Sigmoid colon (tissue), 4 donors: ENCODE results near the gene ZNF219.
A peak's percentile ranks its signal among the peaks of the same experiment; 100 is the strongest.

ENCODE experiments used
- EP300 ChIP-seq, 4 donors: sonication (generic); formaldehyde crosslinking; IDR thresholded peaks; one replicate each; pipeline ENCODE4 v1.6.1; 2017; ENCODE audit warnings: antibody characterized with exemption in 4 of 4
- POLR2A ChIP-seq, 2 donors: fragments of 450-650 bp; IDR thresholded peaks; one replicate each; pipeline ENCODE4 v1.6.1; 2016; ENCODE audit warnings: antibody characterized with exemption in 2 of 2, mild to moderate bottlenecking in 2 of 2, moderate library complexity in 2 of 2
- POLR2AphosphoS5 ChIP-seq, 4 donors: sonication (generic); formaldehyde crosslinking; IDR thresholded peaks; one replicate each; pipeline ENCODE4 v1.6.1; 2017; ENCODE audit warnings: antibody characterized with exemption in 4 of 4
- TF ChIP-seq, protein P1 (sequence below), 4 experiments: fragments of 450-650 bp in 3 of 4; fragments of 200-600 bp in 1 of 4; IDR thresholded peaks; one replicate each; pipeline ENCODE4 v1.5.1; 2016 to 2019; ENCODE audit warnings: antibody characterized with exemption in 4 of 4, mild to moderate bottlenecking in 3 of 4, moderate library complexity in 2 of 4

DNA sequence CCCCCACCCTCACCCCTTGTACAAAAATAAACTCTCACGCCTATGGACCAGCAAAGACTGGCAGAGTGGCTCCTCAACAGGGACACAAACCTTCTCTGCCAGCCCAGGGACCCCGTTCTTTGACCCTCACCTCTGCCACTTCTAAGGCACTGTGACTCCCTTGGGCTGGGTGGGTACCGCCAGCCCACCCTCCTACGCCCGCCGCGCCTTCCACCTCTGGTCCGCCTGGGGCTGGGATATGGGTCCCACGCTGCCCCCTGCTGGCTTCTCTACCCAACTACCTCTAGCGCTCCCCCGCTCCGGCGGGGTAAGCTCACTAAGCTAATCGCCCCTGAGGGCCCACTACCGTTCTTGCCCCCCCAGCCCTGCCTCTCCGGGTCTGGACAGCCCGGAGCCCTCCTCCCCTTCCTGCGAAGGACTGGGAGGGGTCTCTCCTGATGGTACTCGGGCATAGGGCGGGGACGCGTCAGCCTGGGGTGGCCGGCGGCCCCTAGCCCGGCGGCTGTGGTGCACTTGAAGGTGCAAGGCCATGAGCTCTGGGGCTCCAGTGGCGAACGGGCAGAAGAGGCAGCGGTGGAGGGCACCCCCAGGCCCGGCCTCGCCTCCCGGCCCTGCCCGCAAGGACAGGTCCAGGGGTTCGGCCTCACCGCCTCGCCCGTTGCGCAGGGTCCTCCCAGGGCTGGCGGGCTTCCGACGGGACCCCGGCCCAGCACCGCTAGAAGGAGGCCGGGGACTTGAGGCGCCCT, 8.1 kb downstream of the ZNF219 start:
- TF ChIP-seq, protein P1, sequence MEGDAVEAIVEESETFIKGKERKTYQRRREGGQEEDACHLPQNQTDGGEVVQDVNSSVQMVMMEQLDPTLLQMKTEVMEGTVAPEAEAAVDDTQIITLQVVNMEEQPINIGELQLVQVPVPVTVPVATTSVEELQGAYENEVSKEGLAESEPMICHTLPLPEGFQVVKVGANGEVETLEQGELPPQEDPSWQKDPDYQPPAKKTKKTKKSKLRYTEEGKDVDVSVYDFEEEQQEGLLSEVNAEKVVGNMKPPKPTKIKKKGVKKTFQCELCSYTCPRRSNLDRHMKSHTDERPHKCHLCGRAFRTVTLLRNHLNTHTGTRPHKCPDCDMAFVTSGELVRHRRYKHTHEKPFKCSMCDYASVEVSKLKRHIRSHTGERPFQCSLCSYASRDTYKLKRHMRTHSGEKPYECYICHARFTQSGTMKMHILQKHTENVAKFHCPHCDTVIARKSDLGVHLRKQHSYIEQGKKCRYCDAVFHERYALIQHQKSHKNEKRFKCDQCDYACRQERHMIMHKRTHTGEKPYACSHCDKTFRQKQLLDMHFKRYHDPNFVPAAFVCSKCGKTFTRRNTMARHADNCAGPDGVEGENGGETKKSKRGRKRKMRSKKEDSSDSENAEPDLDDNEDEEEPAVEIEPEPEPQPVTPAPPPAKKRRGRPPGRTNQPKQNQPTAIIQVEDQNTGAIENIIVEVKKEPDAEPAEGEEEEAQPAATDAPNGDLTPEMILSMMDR (IDR thresholded peaks at IDR 0.05), result peak; percentile 46 to 64 (median 53)
- TF ChIP-seq POLR2A (IDR thresholded peaks at IDR 0.05) (no peak), POLR2AphosphoS5 (IDR thresholded peaks at IDR 0.05) (no peak), EP300 (IDR thresholded peaks at IDR 0.05) (no peak)
